IMR-90 (cell line): ENCODE data around the gene ATP10A. TPM values are rescaled to one million over a fixed set of nuclear protein-coding genes. Genes with fewer than 3 reads are reported as not detected.
"Not testable (repeated sequence)": the region's sequence is repeated elsewhere in the genome, so short reads cannot be mapped to it uniquely, and the experiment has no call there.

Experiments used
- ATAC-seq: fragments of 200-7000 bp; cut with Tn5 transposase; 2 replicates; pipeline ENCODE4 v1.9.1; 2020; ENCODE audit warnings: low read depth, mild to moderate bottlenecking, moderate library complexity
- BruUV-seq: library from RNA; stranded (reverse); fragments of 400-500 nt; replicated peaks from 2 replicates; lab custom pipeline; 2021; lab: Mats Ljungman, UMichigan
- CTCF ChIA-PET: fragments of 300-600 bp; formaldehyde crosslinking; extraction: SDS; loops from one replicate; lab custom pipeline; 2021; ENCODE audit warnings: antibody characterized with exemption; lab: Yijun Ruan, JAX
- POLR2A ChIA-PET: fragments of 300-600 bp; sonication (Branson Sonifier 250); formaldehyde crosslinking; loops from one replicate; lab custom pipeline; 2022; ENCODE audit warnings: antibody characterized with exemption; ENCODE audit not compliant: unreplicated experiment; lab: Charles Lee
- DNase-seq: peaks from one replicate; pipeline ENCODE4 v3.0.0; 2013
- H2AFZ ChIP-seq: replicated peaks from 2 replicates; pipeline ENCODE3; 2013; ENCODE audit warnings: low read length, mild to moderate bottlenecking; ENCODE audit not compliant: poor library complexity
- H2AK5ac ChIP-seq: 2 replicates; pipeline ENCODE4 v1.6.1; 2013; ENCODE audit warnings: low read depth, low read length, inconsistent platforms
- H2AK9ac ChIP-seq: replicated peaks from 2 replicates; pipeline ENCODE3; 2013; ENCODE audit warnings: mild to moderate bottlenecking, low read depth, low read length, moderate library complexity; ENCODE audit not compliant: poor library complexity
- H2BK120ac ChIP-seq: 2 replicates; pipeline ENCODE4 v1.6.1; 2013; ENCODE audit warnings: low read depth, low read length, inconsistent platforms
- H2BK15ac ChIP-seq: 3 replicates; pipeline ENCODE4 v1.6.1; 2013; ENCODE audit warnings: low read depth, low read length, inconsistent platforms
- H2BK20ac ChIP-seq: 2 replicates; pipeline ENCODE4 v1.6.1; 2013; ENCODE audit warnings: low read depth, mild to moderate bottlenecking, inconsistent platforms, low read length, moderate library complexity
- H2BK5ac ChIP-seq: 2 replicates; pipeline ENCODE4 v1.6.1; 2013; ENCODE audit warnings: mild to moderate bottlenecking, low read depth, low read length, inconsistent platforms; ENCODE audit not compliant: poor library complexity, severe bottlenecking
- H3K14ac ChIP-seq: replicated peaks from 2 replicates; pipeline ENCODE4 v1.6.1; 2013; ENCODE audit warnings: low read depth, low read length, inconsistent platforms
- H3K18ac ChIP-seq: 2 replicates; pipeline ENCODE4 v1.6.1; 2013; ENCODE audit warnings: low read depth, low read length, control low read depth
- H3K23ac ChIP-seq: 2 replicates; pipeline ENCODE4 v1.6.1; 2013; ENCODE audit warnings: low read depth, low read length, inconsistent platforms
- H3K27ac ChIP-seq: 2 replicates; pipeline ENCODE4 v1.5.1; 2013; ENCODE audit warnings: mild to moderate bottlenecking, control low read depth, low read length; ENCODE audit not compliant: insufficient read depth
- H3K27me3 ChIP-seq: 2 replicates; pipeline ENCODE4 v1.6.1; 2013; ENCODE audit warnings: low read length; ENCODE audit not compliant: control insufficient read depth, insufficient read depth
- H3K36me3 ChIP-seq: 2 replicates; pipeline ENCODE4 v1.6.1; 2013; ENCODE audit warnings: low read length, mixed read lengths; ENCODE audit not compliant: control insufficient read depth, insufficient read depth
- H3K4ac ChIP-seq: 2 replicates; pipeline ENCODE4 v1.6.1; 2013; ENCODE audit warnings: low read depth, low read length, inconsistent platforms
- H3K4me1 ChIP-seq: 2 replicates; pipeline ENCODE4 v1.6.1; 2013; ENCODE audit warnings: low read length, mixed read lengths; ENCODE audit not compliant: control insufficient read depth, insufficient read depth
- H3K4me2 ChIP-seq: 2 replicates; pipeline ENCODE4 v1.6.1; 2013; ENCODE audit warnings: low read depth, mild to moderate bottlenecking, control low read depth, low read length, moderate library complexity
- H3K4me3 ChIP-seq: 2 replicates; pipeline ENCODE4 v1.5.1; 2013; ENCODE audit warnings: low read depth, mild to moderate bottlenecking, control low read depth, low read length, moderate library complexity; ENCODE audit not compliant: insufficient read depth
- H3K56ac ChIP-seq: 2 replicates; pipeline ENCODE4 v1.6.1; 2013; ENCODE audit warnings: low read length, inconsistent platforms; ENCODE audit not compliant: insufficient read depth; ENCODE audit errors: extremely low read depth
- H3K79me1 ChIP-seq, 2 experiments: 2 replicates each; pipeline ENCODE4 v1.6.1; 2013; ENCODE audit warnings: low read length in 2 of 2, inconsistent platforms in 1 of 2, low read depth in 1 of 2
- H3K9ac ChIP-seq: 2 replicates; pipeline ENCODE4 v1.6.1; 2013; ENCODE audit warnings: low read depth, low read length, control low read depth
- H3K9me1 ChIP-seq: 2 replicates; pipeline ENCODE4 v1.6.1; 2013; ENCODE audit warnings: low read length, inconsistent platforms; ENCODE audit not compliant: insufficient read depth
- H3K9me3 ChIP-seq: 2 replicates; pipeline ENCODE4 v1.6.1; 2013; ENCODE audit warnings: low read length; ENCODE audit not compliant: control insufficient read depth, insufficient read depth
- H4K20me1 ChIP-seq: 2 replicates; pipeline ENCODE4 v1.6.1; 2013; ENCODE audit warnings: low read length, inconsistent platforms; ENCODE audit not compliant: insufficient read depth
- H4K5ac ChIP-seq: 2 replicates; pipeline ENCODE4 v1.6.1; 2013; ENCODE audit warnings: mild to moderate bottlenecking, low read depth, low read length, control low read depth
- H4K8ac ChIP-seq, 2 experiments: 2 replicates each; pipeline ENCODE4 v1.6.1; 2013; ENCODE audit warnings: low read depth in 2 of 2, low read length in 2 of 2, control low read depth in 1 of 2, inconsistent platforms in 1 of 2
- H4K91ac ChIP-seq: 2 replicates; pipeline ENCODE4 v1.6.1; 2013; ENCODE audit warnings: low read depth, low read length, inconsistent platforms; ENCODE audit not compliant: insufficient read depth
- WGBS, 2 experiments: methylation state at CpG; one replicate each; pipeline versions ENCODE4 v1.1.5 to v1.1.7; 2013; ENCODE audit warnings: missing lambda C conversion rate in 2 of 2; ENCODE audit not compliant: insufficient read length in 1 of 2; ENCODE audit errors: extremely low coverage in 2 of 2; 5-methylcytosine and 5-hydroxymethylcytosine counted together
- dilution Hi-C: fragments of 300-500 bp; cut with HindIII; formaldehyde crosslinking; loops from one replicate; pipeline ENCODE4 v1.14.3; 2018; ENCODE audit warnings: low sequenced_read_pairs; ENCODE audit not compliant: unreplicated experiment
- in situ Hi-C: fragments of 300-500 bp; cut with MboI; formaldehyde crosslinking; loops from 3 replicates; pipeline ENCODE4 v1.14.3; 2019; ENCODE audit warnings: low sequenced_read_pairs, inconsistent platforms, mixed read lengths
- intact Hi-C: fragments of 100-400 bp; cut with micrococcal nuclease; formaldehyde crosslinking; loops from 2 replicates; pipeline ENCODE4 v1.10.0; 2022
- polyA plus RNA-seq, 3 experiments: library from polyadenylated mRNA; depleted of rRNA; stranded (reverse); fragments of >200 nt; gene quantifications; 2 replicates each; pipeline ENCODE4 v1.2.3, GENCODE V29; 2012; ENCODE audit warnings: low replicate concordance in 1 of 3
- total RNA-seq: library from RNA; depleted of rRNA; stranded (reverse); fragments of >200 nt; gene quantifications from 2 replicates; pipeline ENCODE4 v1.2.3, GENCODE V29; 2012

The ATP10A gene
- total and polyA plus RNA-seq, 2 of the 4 experiments (the other 2 are of a cell fraction) = 13.8 to 16.0 TPM

GRCh38 chr15:25640959-25641358 lies 222.2 kb downstream of the ATP10A start:
- H3K9me3 ChIP-seq, H3K36me3 ChIP-seq, H3K27me3 ChIP-seq, H3K14ac ChIP-seq, H2AK9ac ChIP-seq, H2BK120ac ChIP-seq, H4K5ac ChIP-seq, in situ Hi-C loops, H4K20me1 ChIP-seq, BruUV-seq, POLR2A ChIA-PET, H3K9me1 ChIP-seq, H2AFZ ChIP-seq, DNase-seq, intact Hi-C loops, H3K4me1 ChIP-seq, H4K8ac ChIP-seq, H2BK5ac ChIP-seq, H3K4me3 ChIP-seq, H3K9ac ChIP-seq, H2BK20ac ChIP-seq, H3K4ac ChIP-seq, H3K79me1 ChIP-seq, dilution Hi-C loops, H2BK15ac ChIP-seq, H3K4me2 ChIP-seq, H3K27ac ChIP-seq, H3K56ac ChIP-seq, H3K23ac ChIP-seq, H3K18ac ChIP-seq, ATAC-seq, H2AK5ac ChIP-seq, H4K91ac ChIP-seq: not testable (repeated sequence)
- WGBS, 2 experiments = no CpG with 5 or more reads among the region's 4 CpGs
- CTCF ChIA-PET = interaction anchor here (0.6 kb wide), 1 partner anchor 347 kb away, joined by 3 read pairs; no protein-coding TSS in a partner anchor
